Activated T-helper 2 cell treated with anti-CD3 and anti-CD28 coated beads, Interferon-gamma antibody, Interleukin-2, Interleukin-4, amounts not matched to agents 10 μg/mL and 5 μg/mL and 100 μg/mL, durations not matched to agents 14 hours and 24 hours and 36 hours (primary cell): ENCODE results near the gene AGER. TPM values are rescaled to one million over a fixed set of nuclear protein-coding genes. Genes with fewer than 3 reads are reported as not detected.
A peak's percentile ranks its signal among the peaks of the same experiment; 100 is the strongest.
"Not testable (repeated sequence)": the region's sequence is repeated elsewhere in the genome, so short reads cannot be mapped to it uniquely, and the experiment has no call there.

ENCODE experiments used
- DNase-seq: peaks from one replicate; pipeline ENCODE4 v3.0.0; 2021; ENCODE audit warnings: low spot score
- H3K27ac Mint-ChIP-seq: one replicate; pipeline ENCODE4 v1.8.0; 2021; ENCODE audit warnings: mixed read lengths
- H3K27me3 Mint-ChIP-seq: one replicate; pipeline ENCODE4 v1.8.0; 2021; ENCODE audit warnings: low read depth, mixed read lengths
- H3K36me3 Mint-ChIP-seq: one replicate; pipeline ENCODE4 v1.8.0; 2021; ENCODE audit warnings: low read depth, mixed read lengths
- H3K4me1 Mint-ChIP-seq: one replicate; pipeline ENCODE4 v1.8.0; 2021; ENCODE audit warnings: low read depth, mixed read lengths
- H3K4me3 Mint-ChIP-seq: one replicate; pipeline ENCODE4 v1.8.0; 2021; ENCODE audit warnings: low read depth, mild to moderate bottlenecking, moderate library complexity, mixed read lengths
- H3K9me3 Mint-ChIP-seq: one replicate; pipeline ENCODE4 v1.8.0; 2021; ENCODE audit warnings: mixed read lengths
- intact Hi-C: fragments of 100-400 bp; cut with micrococcal nuclease; formaldehyde crosslinking; loops from one replicate; pipeline ENCODE4 v1.15.1; 2023
- total RNA-seq: library from RNA; stranded (reverse); gene quantifications from 2 replicates; pipeline ENCODE4 v1.2.3, GENCODE V29; 2022

The AGER gene
- total RNA-seq, 1 donor from 2014 or later, result 20.9 TPM

DNA sequence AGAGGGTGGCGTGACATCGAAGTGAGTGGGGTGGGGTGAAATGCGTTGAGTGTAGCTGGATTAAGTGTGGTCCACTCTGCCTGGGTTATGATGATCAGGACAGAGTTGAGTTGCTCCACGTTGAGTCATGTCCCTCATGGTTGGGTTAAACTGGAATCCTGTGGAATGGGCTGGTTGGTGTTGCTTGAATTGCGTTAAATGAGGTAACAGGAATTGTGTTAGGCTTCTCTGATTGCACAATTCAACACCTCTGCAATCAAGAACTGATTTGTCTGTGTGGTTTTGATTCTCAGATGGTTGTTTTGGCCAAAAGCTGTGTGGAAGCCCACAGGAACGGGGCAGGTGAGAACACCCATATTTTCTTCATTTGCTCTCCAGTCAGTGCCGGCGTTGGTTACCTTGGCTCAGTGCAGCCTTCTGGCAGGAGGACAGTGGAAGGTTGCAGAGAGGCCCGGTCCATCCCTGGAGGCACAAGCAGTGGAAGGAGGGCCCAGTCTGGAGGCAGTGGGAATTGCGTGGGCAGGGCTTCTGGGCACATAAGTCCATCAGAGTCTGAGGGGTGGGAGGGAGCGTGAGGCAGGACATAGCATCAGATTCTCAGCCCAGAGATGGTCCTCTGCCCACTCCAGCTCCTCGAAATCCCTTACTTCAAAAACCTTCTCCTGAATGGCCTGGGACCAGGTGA is 28.2 kb upstream of the AGER start:
- Mint-ChIP-seq H3K4me1 (no peaks in the 10 kb centered on the region), H3K4me3 (no peak overlapping the region), H3K36me3 (no peaks in the 10 kb centered on the region), H3K9me3 (no peaks in the 10 kb centered on the region), H3K27me3 (peaks cover 10% of the 10 kb centered on the region), H3K27ac (no peak overlapping the region)
- no peak for DNase-seq
- intact Hi-C loops, result no loop called here

DNA sequence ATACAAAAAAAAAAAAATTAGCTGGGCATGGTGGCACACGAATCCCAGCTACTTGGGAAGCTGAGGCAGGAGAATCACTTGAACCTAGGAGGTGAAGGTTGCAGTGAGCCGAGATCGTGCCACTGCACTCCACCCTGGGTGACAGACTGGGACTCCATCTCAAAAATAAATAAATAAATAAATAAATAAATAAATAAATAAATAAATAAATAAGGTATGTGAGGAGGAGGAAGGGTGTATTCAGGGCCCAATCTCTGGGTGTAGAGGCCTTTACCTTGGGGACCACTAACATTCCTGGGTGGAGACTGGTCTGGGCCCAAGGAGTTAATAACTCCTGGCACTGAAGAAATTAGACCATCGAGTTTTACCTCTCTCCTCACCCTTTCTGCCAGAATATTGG is 27.4 kb upstream of the AGER start:
- H3K4me1 Mint-ChIP-seq, DNase-seq, intact Hi-C loops, H3K4me3 Mint-ChIP-seq, H3K27ac Mint-ChIP-seq, H3K36me3 Mint-ChIP-seq, H3K9me3 Mint-ChIP-seq: not testable (repeated sequence)
- peaks cover 12% of the 10 kb centered on the region for H3K27me3 Mint-ChIP-seq

DNA sequence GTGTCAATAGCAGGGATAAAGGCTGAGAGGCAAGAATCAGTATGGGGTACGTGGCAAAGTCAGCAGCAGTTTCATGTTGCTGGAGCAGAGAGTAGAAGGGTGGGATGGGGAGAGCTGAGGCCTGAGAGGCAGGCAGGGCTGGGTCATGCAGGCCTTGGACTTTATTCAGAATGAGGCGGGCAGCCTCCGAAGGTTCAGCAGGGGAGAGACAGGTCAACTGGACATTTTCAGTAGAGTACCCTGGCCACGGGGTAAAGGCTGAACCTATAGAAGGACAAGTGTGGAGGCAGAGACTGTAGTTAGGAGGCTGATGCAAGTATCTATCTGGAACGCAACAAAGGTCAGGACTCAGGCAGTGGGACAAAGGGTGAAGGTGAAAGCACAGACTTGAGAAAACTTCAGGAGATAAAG is 26.1 kb upstream of the AGER start:
- peaks cover 17% of the 10 kb centered on the region for H3K27me3 Mint-ChIP-seq
- intact Hi-C loops, result no loop called here
- H3K4me1 Mint-ChIP-seq, result no peaks in the 10 kb centered on the region
- no peak overlapping the region for H3K27ac Mint-ChIP-seq
- H3K36me3 Mint-ChIP-seq, result no peaks in the 10 kb centered on the region
- DNase-seq, result no peak
- H3K4me3 Mint-ChIP-seq, result no peak overlapping the region
- H3K9me3 Mint-ChIP-seq, result no peaks in the 10 kb centered on the region

DNA sequence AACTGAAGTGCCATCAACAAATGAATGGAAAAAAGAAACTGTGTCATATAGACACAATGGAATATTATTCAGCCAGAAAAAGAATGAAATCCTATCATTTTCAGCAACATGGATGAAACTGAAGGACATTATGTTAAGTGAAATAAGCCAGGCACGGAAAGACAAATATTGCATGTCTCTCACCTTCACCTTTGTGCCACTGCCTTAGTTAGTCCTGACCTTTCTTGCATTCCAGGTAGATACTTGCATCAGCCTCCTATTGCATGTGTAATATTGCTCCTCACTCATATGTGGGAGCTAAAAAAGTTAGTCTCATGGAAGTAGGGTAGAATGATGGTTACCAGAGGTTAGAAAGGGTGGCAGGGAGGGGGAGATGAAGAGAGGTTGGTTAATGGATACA is 24.9 kb upstream of the AGER start:
- Mint-ChIP-seq H3K4me1 (no peaks in the 10 kb centered on the region), H3K27me3 (peaks cover 27% of the 10 kb centered on the region), H3K9me3 (no peaks in the 10 kb centered on the region), H3K4me3 (no peak overlapping the region), H3K27ac (no peak overlapping the region), H3K36me3 (no peaks in the 10 kb centered on the region)
- intact Hi-C loops, result no loop called here
- no peak for DNase-seq

DNA sequence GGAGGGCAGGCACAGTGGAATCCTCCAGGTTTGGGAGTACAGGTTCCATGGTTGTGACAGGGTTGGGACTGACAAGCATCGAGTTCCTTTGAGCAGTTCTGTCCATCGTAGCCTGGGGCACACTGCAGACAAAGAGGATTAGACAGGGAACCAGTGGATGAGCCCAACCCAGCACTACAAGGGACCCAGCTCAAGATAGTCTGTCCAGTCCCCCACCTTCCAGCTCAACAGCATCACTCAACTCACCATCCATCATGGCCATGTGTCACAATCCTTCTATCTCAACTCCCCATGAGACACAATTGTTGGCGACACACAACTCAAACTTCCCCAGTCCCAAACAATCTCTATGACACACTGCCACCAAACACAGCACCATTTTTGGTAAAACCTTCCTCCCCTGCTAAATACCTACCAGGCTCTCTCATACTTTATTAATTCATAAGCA is 20.2 kb upstream of the AGER start:
- intact Hi-C loops, result no loop called here
- Mint-ChIP-seq H3K4me1 (no peaks in the 10 kb centered on the region), H3K27me3 (peaks cover 27% of the 10 kb centered on the region)

DNA sequence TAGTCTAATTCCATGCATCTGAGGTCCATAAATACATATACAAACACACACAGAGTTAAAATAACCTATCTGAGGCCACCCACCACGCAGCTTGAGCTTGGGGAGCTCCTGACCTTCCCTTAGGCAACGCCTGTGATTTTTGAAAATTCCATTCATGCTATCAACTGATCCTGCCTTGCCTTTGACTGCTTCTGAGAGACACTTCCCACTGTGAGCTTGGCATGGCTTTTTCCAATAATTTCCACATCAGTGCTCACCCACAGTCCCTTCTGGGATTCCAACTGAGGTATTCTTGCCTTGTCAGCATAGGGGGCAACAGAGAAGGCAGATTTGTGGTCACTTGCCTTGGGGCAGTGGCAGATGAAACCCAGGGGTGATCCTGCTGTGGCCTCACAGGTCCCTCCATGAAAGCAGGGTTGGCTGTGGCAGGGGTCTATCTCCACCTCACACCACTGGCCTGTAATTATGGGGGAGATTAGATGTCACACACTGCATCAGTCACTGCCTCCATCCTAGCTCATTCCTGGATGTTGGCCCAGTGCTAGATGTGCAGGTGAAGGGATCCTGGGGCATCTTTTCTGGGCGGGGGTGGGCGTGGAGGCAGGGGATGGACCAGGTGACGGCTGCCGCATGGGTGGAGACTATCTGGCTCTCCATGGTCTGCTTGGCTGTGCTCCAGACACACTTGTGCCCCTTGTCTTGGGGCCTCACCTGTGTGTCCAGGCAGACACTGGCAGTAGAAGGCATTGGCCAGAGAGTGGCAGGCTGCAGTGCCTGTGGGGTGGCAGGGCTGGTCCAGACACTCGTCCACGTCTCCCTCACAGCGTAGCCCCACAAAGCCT is 19.6 kb upstream of the AGER start:
- Mint-ChIP-seq H3K27me3 (peaks cover 23% of the 10 kb centered on the region), H3K9me3 (no peaks in the 10 kb centered on the region), H3K27ac (no peak overlapping the region), H3K4me1 (no peaks in the 10 kb centered on the region), H3K36me3 (no peaks in the 10 kb centered on the region), H3K4me3 (no peak overlapping the region)
- no peak for DNase-seq
- intact Hi-C loops, result no loop called here

More for the DNA sequence above, 20.2 kb upstream of the AGER start:
- Mint-ChIP-seq H3K4me3 (no peak overlapping the region), H3K9me3 (no peaks in the 10 kb centered on the region), H3K36me3 (no peaks in the 10 kb centered on the region), H3K27ac (no peak overlapping the region)
- DNase-seq, result no peak

DNA sequence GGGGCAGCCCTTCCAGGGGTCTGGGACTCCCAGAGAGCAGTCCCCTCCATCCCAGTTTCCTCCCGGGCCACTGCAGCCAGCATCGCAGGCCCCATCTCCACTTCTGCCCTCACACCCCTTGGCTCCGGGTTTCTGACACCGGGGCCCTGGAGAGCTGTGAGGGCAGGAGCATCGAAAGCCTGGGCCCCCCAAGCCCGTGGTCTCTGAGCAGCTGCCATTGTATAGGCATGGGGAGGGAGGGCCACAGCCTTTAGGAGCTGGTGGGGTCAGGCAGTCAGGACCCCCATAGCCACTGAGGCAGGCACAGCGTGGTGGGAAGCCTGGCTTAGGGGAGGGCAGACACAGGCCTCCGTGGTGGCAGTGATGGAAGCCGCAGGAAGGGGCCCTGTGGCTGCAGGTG is 18.1 kb upstream of the AGER start:
- no peaks in the 10 kb centered on the region for H3K9me3 Mint-ChIP-seq
- no peaks in the 10 kb centered on the region for H3K4me1 Mint-ChIP-seq
- intact Hi-C loops, result no loop called here
- H3K4me3 Mint-ChIP-seq, result no peak overlapping the region
- no peak overlapping the region for H3K27ac Mint-ChIP-seq
- H3K36me3 Mint-ChIP-seq, result no peaks in the 10 kb centered on the region
- DNase-seq, result no peak
- peaks cover 17% of the 10 kb centered on the region for H3K27me3 Mint-ChIP-seq

DNA sequence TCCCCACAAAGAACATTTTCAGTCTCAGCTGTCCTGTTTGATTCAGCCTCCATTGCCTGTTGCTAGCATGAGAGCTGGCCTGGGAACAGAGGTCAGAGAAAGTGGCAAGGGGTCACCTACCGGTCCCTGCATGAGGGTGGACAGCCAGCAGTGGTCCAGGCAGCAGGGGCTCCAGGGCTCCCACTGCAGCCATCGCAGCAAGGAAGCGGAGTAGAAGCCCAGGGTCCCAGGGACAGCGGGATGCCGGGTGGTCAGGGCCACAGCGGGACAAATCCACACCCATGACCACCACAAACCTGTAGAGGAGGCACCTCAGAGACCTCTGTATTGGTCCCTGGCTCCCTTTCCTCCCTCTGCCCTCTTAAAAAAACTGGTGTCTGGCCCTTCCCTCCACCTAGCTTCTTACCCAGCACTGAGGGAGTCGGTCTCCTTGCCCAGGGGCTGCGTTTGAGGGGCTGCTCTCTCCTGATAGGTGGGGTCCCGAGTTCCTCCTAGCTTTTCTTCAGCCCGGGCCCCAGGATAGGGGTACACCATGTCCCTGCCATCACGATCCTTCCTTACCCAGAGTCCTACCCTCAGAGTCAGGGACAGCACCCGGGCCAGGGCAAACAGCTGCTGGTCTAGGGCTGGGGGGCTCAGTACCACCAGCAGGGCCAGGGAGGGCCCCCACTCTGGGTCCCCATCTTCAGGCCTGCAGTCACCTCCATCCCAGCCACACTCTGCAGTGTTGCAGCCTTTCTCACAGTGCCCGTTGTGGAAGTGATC is 16.8 kb upstream of the AGER start:
- peaks cover 5% of the 10 kb centered on the region for H3K4me1 Mint-ChIP-seq
- H3K4me3 Mint-ChIP-seq, result no peak overlapping the region
- no peaks in the 10 kb centered on the region for H3K9me3 Mint-ChIP-seq

DNA sequence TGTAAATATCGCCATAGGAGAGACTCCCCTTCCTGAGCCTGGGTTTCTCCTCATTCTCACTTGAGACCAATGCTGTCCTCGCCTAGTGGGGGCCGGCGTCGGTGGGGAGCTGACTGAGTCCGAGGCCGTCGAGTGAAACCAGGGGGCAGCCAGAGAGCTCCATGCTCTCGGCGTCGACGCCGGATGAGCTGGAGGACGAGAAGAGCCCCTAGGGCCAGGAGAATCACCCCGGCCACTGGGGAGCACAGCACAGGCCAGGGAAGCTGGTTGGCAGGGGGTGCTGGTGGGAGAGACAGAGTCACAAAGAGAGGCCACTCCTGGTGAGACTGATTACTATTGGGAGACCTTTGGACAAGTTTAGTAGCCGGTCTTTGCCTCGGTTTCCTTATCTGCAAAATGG is 14.8 kb upstream of the AGER start:
- no peaks in the 10 kb centered on the region for H3K9me3 Mint-ChIP-seq
- intact Hi-C loops, result loop anchor here (5.0 to 10.0 kb wide), 2 partner anchors 636 to 1498 kb away; partner anchors contain the start of gene TAP2
- H3K4me1 Mint-ChIP-seq, result peaks cover 18% of the 10 kb centered on the region
- H3K36me3 Mint-ChIP-seq, result no peaks in the 10 kb centered on the region
- H3K27ac Mint-ChIP-seq, result no peak overlapping the region
- H3K4me3 Mint-ChIP-seq, result no peak overlapping the region
- no peaks in the 10 kb centered on the region for H3K27me3 Mint-ChIP-seq
- no peak for DNase-seq

More for the DNA sequence above, 16.8 kb upstream of the AGER start:
- no peaks in the 10 kb centered on the region for H3K36me3 Mint-ChIP-seq
- no peak for DNase-seq
- H3K27me3 Mint-ChIP-seq, result peaks cover 10% of the 10 kb centered on the region
- intact Hi-C loops, result no loop called here
- H3K27ac Mint-ChIP-seq, result no peak overlapping the region

DNA sequence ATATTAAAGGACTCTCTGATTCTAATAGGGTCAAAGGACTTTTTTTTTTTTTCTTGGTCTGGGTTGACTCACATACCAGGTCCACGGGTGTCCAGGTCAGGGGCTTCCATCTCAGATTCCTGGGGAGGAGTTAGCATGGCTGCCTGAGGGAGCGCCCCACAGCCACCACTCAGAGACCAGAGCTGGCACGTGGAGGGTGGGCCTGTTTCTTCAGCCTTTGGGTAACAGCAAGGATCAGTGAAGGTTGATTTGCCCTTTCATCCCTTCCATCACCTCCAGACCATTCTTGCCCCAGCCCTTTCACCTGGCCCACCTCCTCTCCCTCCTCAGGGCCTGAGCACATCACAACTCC is 14.3 kb upstream of the AGER start:
- Mint-ChIP-seq H3K9me3 (no peaks in the 10 kb centered on the region), H3K4me3 (no peak overlapping the region), H3K4me1 (peaks cover 24% of the 10 kb centered on the region), H3K36me3 (no peaks in the 10 kb centered on the region), H3K27me3 (no peaks in the 10 kb centered on the region), H3K27ac (no peak overlapping the region)
- DNase-seq, result no peak
- intact Hi-C loops, result loop anchor here (5.0 to 10.0 kb wide), 2 partner anchors 636 to 1499 kb away; partner anchors contain the start of gene TAP2

DNA sequence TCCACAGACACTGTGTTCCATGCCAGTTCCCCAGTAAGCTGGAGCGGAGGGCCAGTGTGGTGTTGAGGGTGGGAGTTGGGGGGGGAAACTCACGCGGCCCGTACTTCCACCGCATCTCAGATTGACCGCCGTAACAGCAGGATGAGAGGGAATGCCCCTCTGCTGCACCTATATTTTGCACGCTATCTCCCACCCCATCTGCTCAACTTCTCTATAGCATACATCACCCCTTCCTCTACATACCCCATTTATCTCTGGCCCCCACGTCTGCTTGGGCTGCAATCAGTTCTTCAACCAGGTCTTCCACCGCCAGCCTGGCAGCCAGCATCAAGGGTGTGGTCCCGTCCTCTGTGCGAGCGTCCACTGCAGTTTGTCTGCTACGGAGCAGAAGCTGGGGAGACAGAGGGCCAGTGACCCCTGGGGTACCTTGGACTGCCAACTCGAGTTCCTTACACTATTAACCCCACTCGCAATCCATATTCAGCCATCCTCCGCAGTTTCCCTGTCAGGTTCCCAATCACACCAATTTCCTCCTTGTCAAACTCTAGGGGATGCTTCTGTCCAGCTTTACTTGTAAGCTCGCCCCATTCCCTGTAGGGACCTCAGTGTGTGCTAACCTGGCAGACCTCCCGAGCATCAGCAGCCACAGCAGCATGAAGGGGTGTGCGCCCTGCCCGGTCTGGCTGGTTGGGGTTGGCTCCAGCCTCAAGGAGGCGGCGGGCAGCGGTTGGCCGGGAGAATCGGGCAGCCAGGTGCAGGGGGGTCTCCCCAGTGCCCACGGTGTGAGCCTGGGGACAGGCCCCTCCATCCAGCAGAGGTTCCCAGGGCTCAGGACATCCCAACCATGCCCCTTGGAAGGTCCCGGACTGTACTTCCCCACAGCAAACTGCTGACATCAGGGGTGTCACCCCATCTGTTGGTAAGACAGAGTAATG is 12.9 kb upstream of the AGER start:
- Mint-ChIP-seq H3K27me3 (no peaks in the 10 kb centered on the region), H3K9me3 (no peaks in the 10 kb centered on the region), H3K36me3 (peaks cover 2% of the 10 kb centered on the region), H3K4me3 (peak overlapping the region; percentile 98), H3K4me1 (peaks cover 25% of the 10 kb centered on the region), H3K27ac (peak overlapping the region; percentile 99)
- intact Hi-C loops, result loop anchor here (5.0 to 10.0 kb wide), 2 partner anchors 638 to 1500 kb away; partner anchors contain the start of gene TAP2
- DNase-seq, result no peak
